ENCODE data around the gene CHAMP1.
A peak's percentile ranks its signal among the peaks of the same experiment; 100 is the strongest.
"Not testable (repeated sequence)": the region's sequence is repeated elsewhere in the genome, so short reads cannot be mapped to it uniquely, and the experiment has no call there.

The CHAMP1 gene

GRCh38 chr13:114328595-114328994 lies 14.3 kb downstream of the CHAMP1 start:
- no peak for TF ChIP-seq CTCF (IDR thresholded peaks at IDR 0.05; ENCODE audit: low read depth, low read length)
- DNase-seq (ENCODE audit: low read depth, low spot score): no peak
- in situ Hi-C loops (cut with HindIII; ENCODE audit: low sequenced_read_pairs): no loop called here
- H3K4me3 ChIP-seq (ENCODE audit: low read depth, low read length): no peak overlapping the region

- no peak for TF ChIP-seq CTCF (IDR thresholded peaks at IDR 0.05; ENCODE audit: low read depth, low read length)
- H3K4me3 ChIP-seq (ENCODE audit: low read depth, low read length): no peak overlapping the region
- in situ Hi-C loops (cut with HindIII; ENCODE audit: low sequenced_read_pairs): no loop called here
- DNase-seq (ENCODE audit: low read depth, low spot score): no peak
Observed at GRCh38 chr13:114330086-114330485, 15.8 kb downstream of the CHAMP1 start.

- H3K4me3 ChIP-seq (ENCODE audit: low read depth, low read length); DNase-seq (ENCODE audit: low read depth, low spot score); in situ Hi-C loops (cut with HindIII; ENCODE audit: low sequenced_read_pairs): not testable (repeated sequence)
Observed at GRCh38 chr13:114333881-114334280, 19.6 kb downstream of the CHAMP1 start.

GRCh38 chr13:114334305-114335053 lies 20.2 kb downstream of the CHAMP1 start:
- TF ChIP-seq CTCF (IDR thresholded peaks at IDR 0.05; ENCODE audit: low read depth, low read length): no peak

GRCh38 chr13:114336457-114336856 lies 22.2 kb downstream of the CHAMP1 start:
- H3K4me3 ChIP-seq (ENCODE audit: low read depth, low read length); DNase-seq (ENCODE audit: low read depth, low spot score); in situ Hi-C loops (cut with HindIII; ENCODE audit: low sequenced_read_pairs): not testable (repeated sequence)

More at GRCh38 chr13:114334305-114335053, 20.2 kb downstream of the CHAMP1 start:
- H3K4me3 ChIP-seq (ENCODE audit: low read depth, low read length): no peak overlapping the region
- in situ Hi-C loops (cut with HindIII; ENCODE audit: low sequenced_read_pairs): no loop called here
- DNase-seq (ENCODE audit: low read depth, low spot score): no peak

GRCh38 chr13:114338959-114339358 lies 24.7 kb downstream of the CHAMP1 start:
- no peak for DNase-seq (ENCODE audit: low read depth, low spot score)
- no peak for TF ChIP-seq CTCF (IDR thresholded peaks at IDR 0.05; ENCODE audit: low read depth, low read length)
- H3K4me3 ChIP-seq (ENCODE audit: low read depth, low read length): no peak overlapping the region
- in situ Hi-C loops (cut with HindIII; ENCODE audit: low sequenced_read_pairs): no loop called here

GRCh38 chr13:114339857-114340534 lies 25.7 kb downstream of the CHAMP1 start:
- peak; percentile 73 for TF ChIP-seq CTCF (IDR thresholded peaks at IDR 0.05; ENCODE audit: low read depth, low read length)
- peak; percentile 22 for DNase-seq (ENCODE audit: low read depth, low spot score)
- H3K4me3 ChIP-seq (ENCODE audit: low read depth, low read length): no peak overlapping the region
- in situ Hi-C loops (cut with HindIII; ENCODE audit: low sequenced_read_pairs): no loop called here
